Thyroid gland (tissue), 4 donors: ENCODE results near the gene JTB. TPM values are rescaled to one million over a fixed set of nuclear protein-coding genes. Genes with fewer than 3 reads are reported as not detected.

Experiments
- DNase-seq, 2 donors: peaks; one replicate each; pipeline ENCODE4 v3.0.0-alpha.2; 2019
- H3K27ac ChIP-seq, 3 donors: fragments of 200-600 bp; sonication (generic); 1 replicate in 2 of 3; 2 replicates in 1 of 3; pipeline ENCODE4 v1.5.1; 2016 to 2019; ENCODE audit warnings: mild to moderate bottlenecking in 1 of 3, moderate library complexity in 1 of 3
- H3K27me3 ChIP-seq: fragments of 200-600 bp; sonication (generic); one replicate; pipeline ENCODE4 v1.5.1; 2019
- H3K36me3 ChIP-seq, 2 donors: fragments of 200-600 bp; sonication (generic); one replicate each; pipeline ENCODE4 v1.5.1; 2016 to 2019
- H3K4me1 ChIP-seq, 2 donors: fragments of 200-600 bp; sonication (generic); one replicate each; pipeline ENCODE4 v1.5.1; 2017 to 2019
- H3K4me3 ChIP-seq, 3 donors: fragments of 200-600 bp; sonication (generic); replicated peaks in 1 of 3; 1 replicate in 2 of 3; 2 replicates in 1 of 3; pipeline ENCODE4 v1.5.1; 2016; ENCODE audit warnings: mild to moderate bottlenecking in 1 of 3
- H3K9me3 ChIP-seq: fragments of 200-600 bp; sonication (generic); one replicate; pipeline ENCODE4 v1.5.1; 2017
- POLR2A ChIP-seq, 2 donors: fragments of 450-650 bp; IDR thresholded peaks; one replicate each; pipeline ENCODE4 v1.6.1; 2017; ENCODE audit warnings: antibody characterized with exemption in 2 of 2, mild to moderate bottlenecking in 2 of 2, moderate library complexity in 1 of 2
- WGBS, 2 donors: methylation state at CpG; one replicate each; pipeline ENCODE4 v1.1.5; 2017; 5-methylcytosine and 5-hydroxymethylcytosine counted together
- intact Hi-C: fragments of 100-400 bp; cut with DNase I; formaldehyde crosslinking; loops from one replicate; pipeline ENCODE4 v1.15.1; 2023
- total RNA-seq, 4 donors: library from RNA; depleted of rRNA; stranded (reverse); fragments of >200 nt; gene quantifications; one replicate each; pipeline ENCODE4 v1.2.3, GENCODE V29; 2016
- TF ChIP-seq, protein P1 (sequence below), 6 experiments: fragments of 200-600 bp in 3 of 6; fragments of 450-650 bp in 3 of 6; sonication (generic) in 3 of 6; IDR thresholded peaks; one replicate each; pipeline ENCODE4 v1.5.1; 2016 to 2019; ENCODE audit warnings: antibody characterized with exemption in 6 of 6, mild to moderate bottlenecking in 2 of 6, inconsistent platforms in 1 of 6, moderate library complexity in 1 of 6

JTB gene
- total RNA-seq, 4 donors from 2014 or later, result 173 to 393 (median 247) TPM

DNA sequence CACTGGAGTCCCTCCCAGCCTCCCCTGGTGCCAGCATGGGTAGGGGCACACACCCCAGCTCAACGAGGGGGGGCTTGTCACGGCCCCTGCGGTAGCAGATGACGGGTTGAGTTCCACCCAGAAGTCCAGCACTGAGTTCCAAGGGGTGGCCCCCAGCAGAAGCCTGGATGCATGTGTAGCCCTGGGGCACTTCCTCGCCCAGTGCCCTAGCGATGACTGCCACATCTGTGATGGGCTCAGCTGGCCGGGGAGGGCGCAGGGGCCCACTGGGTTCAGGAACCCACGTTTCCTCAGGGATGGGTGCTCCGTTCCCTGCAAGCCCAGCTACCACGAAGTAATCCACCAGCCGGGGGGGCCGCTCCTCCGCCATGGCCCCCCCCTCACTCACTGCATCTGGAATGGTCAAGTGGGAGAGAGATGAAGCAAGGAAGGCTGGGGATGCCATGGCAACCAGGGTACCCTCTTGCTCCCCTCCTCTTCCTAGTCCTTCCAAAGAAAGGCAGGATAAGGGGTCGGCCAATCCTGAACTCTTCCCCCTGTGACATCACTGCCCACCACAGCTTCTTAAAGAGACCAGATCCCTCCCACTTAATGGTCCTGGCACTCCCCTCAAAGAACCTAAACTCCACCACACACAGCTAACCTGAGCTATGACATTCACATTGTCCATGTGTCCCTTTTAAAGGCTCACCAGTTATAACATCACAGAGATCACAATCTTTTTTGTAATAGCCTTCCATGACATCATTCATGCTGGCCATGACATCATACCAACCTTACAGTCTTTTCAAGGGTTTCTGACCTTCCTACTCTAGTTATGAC is 33.3 kb downstream of the JTB start:
- intact Hi-C loops, result loop anchor here (10.0 kb wide), 1 partner anchor 149 kb away; no protein-coding TSS in a partner anchor
- WGBS, 2 donors, result 77 to 91% methylated on average over 5 to 7 of the region's 15 CpGs
- Histone ChIP-seq H3K36me3 (peaks cover 26 to 31% of the 10 kb centered on the region in 2 donors), H3K9me3 (no peaks in the 10 kb centered on the region), H3K4me1 (peaks cover 9 to 18% of the 10 kb centered on the region in 2 donors), H3K27ac (peak overlapping the region in 2 of 3 donors; percentile 88 to 98), H3K4me3 (no peak overlapping the region), H3K27me3 (no peaks in the 10 kb centered on the region)
- TF ChIP-seq POLR2A (IDR thresholded peaks at IDR 0.05), result no peak
- TF ChIP-seq, protein P1, sequence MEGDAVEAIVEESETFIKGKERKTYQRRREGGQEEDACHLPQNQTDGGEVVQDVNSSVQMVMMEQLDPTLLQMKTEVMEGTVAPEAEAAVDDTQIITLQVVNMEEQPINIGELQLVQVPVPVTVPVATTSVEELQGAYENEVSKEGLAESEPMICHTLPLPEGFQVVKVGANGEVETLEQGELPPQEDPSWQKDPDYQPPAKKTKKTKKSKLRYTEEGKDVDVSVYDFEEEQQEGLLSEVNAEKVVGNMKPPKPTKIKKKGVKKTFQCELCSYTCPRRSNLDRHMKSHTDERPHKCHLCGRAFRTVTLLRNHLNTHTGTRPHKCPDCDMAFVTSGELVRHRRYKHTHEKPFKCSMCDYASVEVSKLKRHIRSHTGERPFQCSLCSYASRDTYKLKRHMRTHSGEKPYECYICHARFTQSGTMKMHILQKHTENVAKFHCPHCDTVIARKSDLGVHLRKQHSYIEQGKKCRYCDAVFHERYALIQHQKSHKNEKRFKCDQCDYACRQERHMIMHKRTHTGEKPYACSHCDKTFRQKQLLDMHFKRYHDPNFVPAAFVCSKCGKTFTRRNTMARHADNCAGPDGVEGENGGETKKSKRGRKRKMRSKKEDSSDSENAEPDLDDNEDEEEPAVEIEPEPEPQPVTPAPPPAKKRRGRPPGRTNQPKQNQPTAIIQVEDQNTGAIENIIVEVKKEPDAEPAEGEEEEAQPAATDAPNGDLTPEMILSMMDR (IDR thresholded peaks at IDR 0.05), result no peak
- no peak for DNase-seq

GRCh38 chr1:153942766-153943549 is 34.5 kb downstream of the JTB start:
- no peaks in the 10 kb centered on the region for H3K27me3 ChIP-seq
- TF ChIP-seq POLR2A (IDR thresholded peaks at IDR 0.05), result no peak
- TF ChIP-seq, protein P1 (IDR thresholded peaks at IDR 0.05), result no peak
- H3K27ac ChIP-seq, result no peak overlapping the region
- DNase-seq, result no peak
- no peaks in the 10 kb centered on the region for H3K9me3 ChIP-seq
- H3K4me3 ChIP-seq, result no peak overlapping the region
- H3K36me3 ChIP-seq, result peaks cover 16 to 25% of the 10 kb centered on the region in 2 donors
- 85 to 95% methylated on average over 10 to 11 of the region's 11 CpGs for WGBS, 2 donors
- intact Hi-C loops, result loop anchor here (10.0 kb wide), 1 partner anchor 148 kb away; no protein-coding TSS in a partner anchor
- peaks cover 9 to 18% of the 10 kb centered on the region in 2 donors for H3K4me1 ChIP-seq

- no peaks in the 10 kb centered on the region for H3K9me3 ChIP-seq
- WGBS, 2 donors, result 93 to 97% methylated on average over 26 to 34 of the region's 34 CpGs
- H3K27me3 ChIP-seq, result no peaks in the 10 kb centered on the region
- peaks cover 9 to 17% of the 10 kb centered on the region in 2 donors for H3K4me1 ChIP-seq
- TF ChIP-seq POLR2A (IDR thresholded peaks at IDR 0.05), result no peak
- TF ChIP-seq, protein P1 (IDR thresholded peaks at IDR 0.05), result no peak
- no peak overlapping the region for H3K4me3 ChIP-seq
- H3K27ac ChIP-seq, result no peak overlapping the region
- peaks cover 21 to 29% of the 10 kb centered on the region in 2 donors for H3K36me3 ChIP-seq
- DNase-seq, result no peak
- intact Hi-C loops, result loop anchor here (10.0 kb wide), 1 partner anchor 147 kb away; no protein-coding TSS in a partner anchor
Measured at GRCh38 chr1:153941826-153942725, 35.4 kb downstream of the JTB start.

DNA sequence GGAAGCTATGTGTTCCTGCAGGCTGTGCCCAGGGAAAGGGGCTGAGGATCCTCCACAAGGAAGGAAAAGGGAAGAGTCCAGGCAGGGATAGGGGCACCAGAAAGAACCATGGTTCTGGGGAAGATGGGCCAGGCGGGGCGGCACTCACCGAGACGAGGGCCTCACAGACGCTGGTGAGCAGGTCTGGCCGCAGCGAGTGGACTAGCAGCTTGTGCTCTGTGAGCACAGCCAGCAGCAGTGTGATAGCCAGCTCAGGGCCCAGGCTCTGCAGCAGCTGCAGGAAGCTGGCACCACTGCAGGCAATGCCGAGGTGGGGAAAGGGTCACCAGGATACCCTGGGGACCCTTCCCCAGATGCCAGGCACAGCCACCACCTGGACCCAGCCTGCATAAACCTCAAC is 36.7 kb downstream of the JTB start:
- H3K9me3 ChIP-seq, result no peaks in the 10 kb centered on the region
- H3K4me1 ChIP-seq, result peaks cover 9 to 12% of the 10 kb centered on the region in 2 donors
- DNase-seq, result no peak
- H3K27ac ChIP-seq, result no peak overlapping the region
- intact Hi-C loops, result loop anchor here (10.0 kb wide), 1 partner anchor 146 kb away; no protein-coding TSS in a partner anchor
- H3K4me3 ChIP-seq, result no peak overlapping the region
- TF ChIP-seq, protein P1 (IDR thresholded peaks at IDR 0.05), result no peak
- no peak for TF ChIP-seq POLR2A (IDR thresholded peaks at IDR 0.05)
- WGBS, 2 donors, result 91 to 97% methylated on average over 8 of the region's 8 CpGs
- H3K36me3 ChIP-seq, result peaks cover 34 to 42% of the 10 kb centered on the region in 2 donors
- H3K27me3 ChIP-seq, result no peaks in the 10 kb centered on the region
